CD14-positive monocyte (primary cell): ENCODE data around the gene ITGB3BP. TPM values are rescaled to one million over a fixed set of nuclear protein-coding genes. Genes with fewer than 3 reads are reported as not detected.

Source experiments
- DNase-seq, 3 donors: peaks; one replicate each; pipeline ENCODE4 v3.0.0-alpha.2; 2011 to 2022
- H2AFZ ChIP-seq: 2 replicates; pipeline ENCODE4 v1.6.0; 2012; ENCODE audit warnings: mild to moderate bottlenecking, low read depth, low read length, inconsistent platforms; ENCODE audit not compliant: insufficient read depth, poor library complexity, severe bottlenecking
- H3K27ac ChIP-seq, 2 donors: 1 replicate in 1 of 2; 2 replicates in 1 of 2; pipeline ENCODE4 v1.5.1; 2012 to 2013; ENCODE audit warnings: low read length in 2 of 2, control low read depth in 1 of 2, inconsistent platforms in 1 of 2, low read depth in 1 of 2, mild to moderate bottlenecking in 1 of 2
- H3K27me3 ChIP-seq, 2 donors: one replicate each; pipeline versions ENCODE4 v1.6.0 to v1.6.1; 2011 to 2013; ENCODE audit warnings: low read length in 2 of 2; ENCODE audit not compliant: control insufficient read depth in 2 of 2, insufficient read depth in 2 of 2
- H3K36me3 ChIP-seq, 2 donors: replicated peaks in 1 of 2; 1 replicate in 1 of 2; 2 replicates in 1 of 2; pipeline versions ENCODE4 v1.5.1 to v1.6.1; 2012 to 2013; ENCODE audit warnings: low read length in 2 of 2, control low read depth in 1 of 2, inconsistent platforms in 1 of 2, mild to moderate bottlenecking in 1 of 2; ENCODE audit not compliant: insufficient read depth in 2 of 2, control insufficient read depth in 1 of 2
- H3K4me1 ChIP-seq, 2 donors: 1 replicate in 1 of 2; 2 replicates in 1 of 2; pipeline versions ENCODE4 v1.5.1 to v1.6.1; 2012 to 2013; ENCODE audit warnings: low read length in 2 of 2, control low read depth in 1 of 2, inconsistent platforms in 1 of 2, mild to moderate bottlenecking in 1 of 2, moderate library complexity in 1 of 2; ENCODE audit not compliant: insufficient read depth in 2 of 2, control insufficient read depth in 1 of 2
- H3K4me2 ChIP-seq: replicated peaks from 2 replicates; pipeline ENCODE3; 2012; ENCODE audit warnings: low read length, moderate library complexity, mild to moderate bottlenecking; ENCODE audit not compliant: poor library complexity, severe bottlenecking; ENCODE audit errors: extremely low read depth
- H3K4me3 ChIP-seq, 3 experiments: fragments of 200-600 bp in 1 of 3; sonication (generic) in 1 of 3; replicated peaks in 1 of 3; 1 replicate in 2 of 3; 2 replicates in 1 of 3; pipeline ENCODE4 v1.5.1; 2011 to 2013; ENCODE audit warnings: low read length in 3 of 3, mild to moderate bottlenecking in 3 of 3, control low read depth in 2 of 3, low read depth in 2 of 3, inconsistent platforms in 1 of 3, moderate library complexity in 1 of 3
- H3K79me2 ChIP-seq: 2 replicates; pipeline ENCODE4 v1.6.0; 2012; ENCODE audit warnings: mild to moderate bottlenecking, control low read depth, inconsistent platforms, low read length, moderate library complexity; ENCODE audit not compliant: insufficient read depth
- H3K9ac ChIP-seq: 2 replicates; pipeline ENCODE4 v1.6.0; 2017; ENCODE audit warnings: low read length, mild to moderate bottlenecking; ENCODE audit not compliant: insufficient read depth, poor library complexity, severe bottlenecking
- H3K9me3 ChIP-seq, 2 donors: replicated peaks in 1 of 2; 1 replicate in 1 of 2; 2 replicates in 1 of 2; pipeline versions ENCODE4 v1.5.1 to v1.6.1; 2012 to 2013; ENCODE audit warnings: low read length in 2 of 2, control low read depth in 1 of 2; ENCODE audit not compliant: control insufficient read depth in 1 of 2, insufficient read depth in 1 of 2
- H4K20me1 ChIP-seq: 2 replicates; pipeline ENCODE4 v1.6.0; 2012; ENCODE audit warnings: mild to moderate bottlenecking, low read length, control low read depth, moderate library complexity; ENCODE audit not compliant: insufficient read depth
- H3K27ac Mint-ChIP-seq, 7 donors: one replicate each; pipeline ENCODE4 v1.8.0; 2020; ENCODE audit warnings: mild to moderate bottlenecking in 7 of 7, mixed read lengths in 7 of 7, moderate library complexity in 6 of 7, inconsistent platforms in 2 of 7
- H3K27me3 Mint-ChIP-seq, 3 donors: one replicate each; pipeline ENCODE4 v1.8.0; 2021 to 2022; ENCODE audit warnings: low read depth in 3 of 3, mild to moderate bottlenecking in 3 of 3, mixed read lengths in 3 of 3, moderate library complexity in 3 of 3, inconsistent platforms in 1 of 3
- H3K36me3 Mint-ChIP-seq, 2 donors: one replicate each; pipeline ENCODE4 v1.8.0; 2020; ENCODE audit warnings: mixed read lengths in 2 of 2, inconsistent platforms in 1 of 2, mild to moderate bottlenecking in 1 of 2
- H3K4me1 Mint-ChIP-seq: one replicate; pipeline ENCODE4 v1.8.0; 2020; ENCODE audit warnings: mild to moderate bottlenecking, mixed read lengths
- H3K4me3 Mint-ChIP-seq, 2 donors: one replicate each; pipeline ENCODE4 v1.8.0; 2020; ENCODE audit warnings: mild to moderate bottlenecking in 2 of 2, mixed read lengths in 2 of 2, moderate library complexity in 1 of 2
- H3K9me3 Mint-ChIP-seq, 7 donors: one replicate each; pipeline ENCODE4 v1.8.0; 2020 to 2022; ENCODE audit warnings: mixed read lengths in 7 of 7, mild to moderate bottlenecking in 6 of 7, moderate library complexity in 6 of 7, inconsistent platforms in 2 of 7
- WGBS: methylation state at CpG from one replicate; pipeline ENCODE4 v1.1.5; 2013; ENCODE audit warnings: missing lambda C conversion rate; ENCODE audit not compliant: insufficient coverage; 5-methylcytosine and 5-hydroxymethylcytosine counted together
- intact Hi-C, 2 donors: fragments of 100-400 bp; cut with micrococcal nuclease; formaldehyde crosslinking; loops; one replicate each; pipeline versions ENCODE4 v1.15.0 to v1.15.1; 2023
- polyA plus RNA-seq, 3 donors: library from polyadenylated mRNA; depleted of rRNA in 1 of 3; unstranded in 2 of 3; stranded (reverse) in 1 of 3; fragments of 300-500 nt in 2 of 3; fragments of >200 nt in 1 of 3; fragmentation: Illumina TruSeq in 2 of 3; gene quantifications; 1 replicate in 2 of 3; 2 replicates in 1 of 3; pipeline ENCODE4 v1.2.3, GENCODE V29; 2012 to 2021
- TF ChIP-seq, protein P1 (sequence below): fragments of 200-600 bp; IDR thresholded peaks from one replicate; pipeline ENCODE4 v1.8.0; 2022; ENCODE audit warnings: antibody characterized with exemption, mild to moderate bottlenecking

The ITGB3BP gene
- polyA plus RNA-seq, 3 donors = 5.2 to 7.0 (median 6.6) TPM

DNA sequence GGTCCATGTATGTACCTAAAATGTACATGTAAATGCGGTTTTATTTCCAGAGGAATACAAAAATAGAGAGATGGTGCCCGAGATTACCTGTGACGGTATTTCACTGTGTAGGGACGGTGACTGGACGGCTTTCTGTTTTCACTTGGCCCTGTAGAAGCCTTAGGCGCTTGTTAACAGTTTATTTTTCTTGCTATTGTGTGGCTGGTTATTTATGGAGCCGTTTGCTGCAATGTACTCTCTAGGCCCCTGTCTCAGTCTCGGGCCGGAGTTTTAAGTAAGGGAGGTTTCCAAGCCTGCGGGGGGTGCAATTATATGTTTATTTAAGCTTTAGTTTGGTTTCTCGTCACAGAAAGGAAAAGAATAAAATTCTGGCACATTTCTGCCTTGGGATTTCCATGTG, 713 bp upstream of the ITGB3BP start:
- Histone ChIP-seq H3K4me2 (peak overlapping the region; percentile 71), H3K27ac (peak overlapping the region; percentile 84 to 98), H3K79me2 (peaks cover 12% of the 10 kb centered on the region), H3K27me3 (no peaks in the 10 kb centered on the region), H3K4me3 (peak overlapping the region; percentile 45 to 93 (median 62)), H3K36me3 (peaks cover 0 to 3% of the 10 kb centered on the region in 2 donors), H2AFZ (peak overlapping the region; percentile 90), H4K20me1 (no peaks in the 10 kb centered on the region), H3K9ac (peak overlapping the region; percentile 75), H3K4me1 (peaks cover 9 to 18% of the 10 kb centered on the region in 2 donors), H3K9me3 (no peaks in the 10 kb centered on the region)
- H3K27me3 Mint-ChIP-seq = no peaks in the 10 kb centered on the region
- H3K36me3 Mint-ChIP-seq = peaks cover 4 to 6% of the 10 kb centered on the region in 2 donors
- peak overlapping the region; percentile 91 to 97 for H3K4me3 Mint-ChIP-seq
- H3K9me3 Mint-ChIP-seq = no peaks in the 10 kb centered on the region
- no peak for DNase-seq
- H3K4me1 Mint-ChIP-seq = peaks cover 19% of the 10 kb centered on the region
- TF ChIP-seq, protein P1, sequence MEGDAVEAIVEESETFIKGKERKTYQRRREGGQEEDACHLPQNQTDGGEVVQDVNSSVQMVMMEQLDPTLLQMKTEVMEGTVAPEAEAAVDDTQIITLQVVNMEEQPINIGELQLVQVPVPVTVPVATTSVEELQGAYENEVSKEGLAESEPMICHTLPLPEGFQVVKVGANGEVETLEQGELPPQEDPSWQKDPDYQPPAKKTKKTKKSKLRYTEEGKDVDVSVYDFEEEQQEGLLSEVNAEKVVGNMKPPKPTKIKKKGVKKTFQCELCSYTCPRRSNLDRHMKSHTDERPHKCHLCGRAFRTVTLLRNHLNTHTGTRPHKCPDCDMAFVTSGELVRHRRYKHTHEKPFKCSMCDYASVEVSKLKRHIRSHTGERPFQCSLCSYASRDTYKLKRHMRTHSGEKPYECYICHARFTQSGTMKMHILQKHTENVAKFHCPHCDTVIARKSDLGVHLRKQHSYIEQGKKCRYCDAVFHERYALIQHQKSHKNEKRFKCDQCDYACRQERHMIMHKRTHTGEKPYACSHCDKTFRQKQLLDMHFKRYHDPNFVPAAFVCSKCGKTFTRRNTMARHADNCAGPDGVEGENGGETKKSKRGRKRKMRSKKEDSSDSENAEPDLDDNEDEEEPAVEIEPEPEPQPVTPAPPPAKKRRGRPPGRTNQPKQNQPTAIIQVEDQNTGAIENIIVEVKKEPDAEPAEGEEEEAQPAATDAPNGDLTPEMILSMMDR = no peak
- WGBS = 0% methylated on average over 7 of the region's 11 CpGs
- intact Hi-C loops = loop anchor here in 1 of 2 donors (10.0 kb wide), 1 partner anchor 159 kb away; the partner anchor contains the start of gene ALG6
- peak overlapping the region; percentile 95 to 99 (median 98) for H3K27ac Mint-ChIP-seq

DNA sequence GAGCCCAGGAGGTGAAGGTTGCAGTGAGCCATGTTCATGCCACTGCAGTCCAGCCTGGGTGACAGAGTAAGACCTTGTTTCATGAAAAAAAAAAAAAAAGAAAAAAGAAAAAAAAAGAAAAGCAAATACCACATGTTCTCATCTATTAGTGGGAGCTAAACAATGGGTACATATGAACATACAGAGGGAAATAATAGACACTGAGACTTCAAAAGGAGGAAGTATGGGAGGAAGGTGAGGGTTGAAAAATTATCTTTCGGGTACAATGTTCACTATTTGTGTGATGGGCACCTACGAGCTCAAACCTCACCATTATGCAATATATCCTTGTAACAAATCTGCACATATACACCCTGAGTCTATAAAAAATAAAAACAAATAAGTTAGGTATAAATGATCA, 6.4 kb downstream of the ITGB3BP start:
- Histone ChIP-seq H3K4me3 (no peak overlapping the region), H2AFZ (no peak overlapping the region), H3K9me3 (no peaks in the 10 kb centered on the region), H3K27me3 (no peaks in the 10 kb centered on the region), H3K79me2 (peaks cover 8% of the 10 kb centered on the region), H3K4me1 (no peaks in the 10 kb centered on the region), H3K36me3 (no peaks in the 10 kb centered on the region), H3K4me2 (no peak overlapping the region), H3K9ac (no peak overlapping the region), H4K20me1 (no peaks in the 10 kb centered on the region), H3K27ac (no peak overlapping the region)
- intact Hi-C loops = no loop called here
- Mint-ChIP-seq H3K4me3 (no peak overlapping the region), H3K27ac (peak overlapping the region in 1 of 7 donors; percentile 35), H3K4me1 (no peaks in the 10 kb centered on the region), H3K9me3 (peaks cover 0 to 4% (median 2%) of the 10 kb centered on the region in 7 donors), H3K36me3 (peaks cover 0 to 14% of the 10 kb centered on the region in 2 donors), H3K27me3 (no peaks in the 10 kb centered on the region)
- DNase-seq = no peak
- TF ChIP-seq, protein P1 = no peak
- WGBS = no CpG with 5 or more reads among the region's 2 CpGs
